Renal pelvis (tissue), 12 donors: ENCODE results near the gene PLCH2. TPM values are rescaled to one million over a fixed set of nuclear protein-coding genes. Genes with fewer than 3 reads are reported as not detected.

ENCODE experiments used
- DNase-seq: peaks from one replicate; pipeline ENCODE4 v3.0.0-alpha.2; 2013
- long read RNA-seq, 16 experiments: transcript quantifications; one replicate each; lab custom pipeline, GENCODE V29; 2026
- polyA plus RNA-seq, 3 donors: library from polyadenylated mRNA; unstranded; fragments of 120-200 nt; gene quantifications; one replicate each; pipeline ENCODE4 v1.2.1, GENCODE V29; 2013; ENCODE audit not compliant: insufficient read length in 3 of 3

PLCH2 gene, protein sequence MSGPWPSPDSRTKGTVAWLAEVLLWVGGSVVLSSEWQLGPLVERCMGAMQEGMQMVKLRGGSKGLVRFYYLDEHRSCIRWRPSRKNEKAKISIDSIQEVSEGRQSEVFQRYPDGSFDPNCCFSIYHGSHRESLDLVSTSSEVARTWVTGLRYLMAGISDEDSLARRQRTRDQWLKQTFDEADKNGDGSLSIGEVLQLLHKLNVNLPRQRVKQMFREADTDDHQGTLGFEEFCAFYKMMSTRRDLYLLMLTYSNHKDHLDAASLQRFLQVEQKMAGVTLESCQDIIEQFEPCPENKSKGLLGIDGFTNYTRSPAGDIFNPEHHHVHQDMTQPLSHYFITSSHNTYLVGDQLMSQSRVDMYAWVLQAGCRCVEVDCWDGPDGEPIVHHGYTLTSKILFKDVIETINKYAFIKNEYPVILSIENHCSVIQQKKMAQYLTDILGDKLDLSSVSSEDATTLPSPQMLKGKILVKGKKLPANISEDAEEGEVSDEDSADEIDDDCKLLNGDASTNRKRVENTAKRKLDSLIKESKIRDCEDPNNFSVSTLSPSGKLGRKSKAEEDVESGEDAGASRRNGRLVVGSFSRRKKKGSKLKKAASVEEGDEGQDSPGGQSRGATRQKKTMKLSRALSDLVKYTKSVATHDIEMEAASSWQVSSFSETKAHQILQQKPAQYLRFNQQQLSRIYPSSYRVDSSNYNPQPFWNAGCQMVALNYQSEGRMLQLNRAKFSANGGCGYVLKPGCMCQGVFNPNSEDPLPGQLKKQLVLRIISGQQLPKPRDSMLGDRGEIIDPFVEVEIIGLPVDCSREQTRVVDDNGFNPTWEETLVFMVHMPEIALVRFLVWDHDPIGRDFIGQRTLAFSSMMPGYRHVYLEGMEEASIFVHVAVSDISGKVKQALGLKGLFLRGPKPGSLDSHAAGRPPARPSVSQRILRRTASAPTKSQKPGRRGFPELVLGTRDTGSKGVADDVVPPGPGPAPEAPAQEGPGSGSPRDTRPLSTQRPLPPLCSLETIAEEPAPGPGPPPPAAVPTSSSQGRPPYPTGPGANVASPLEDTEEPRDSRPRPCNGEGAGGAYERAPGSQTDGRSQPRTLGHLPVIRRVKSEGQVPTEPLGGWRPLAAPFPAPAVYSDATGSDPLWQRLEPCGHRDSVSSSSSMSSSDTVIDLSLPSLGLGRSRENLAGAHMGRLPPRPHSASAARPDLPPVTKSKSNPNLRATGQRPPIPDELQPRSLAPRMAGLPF (N-terminal part only)
- 1 to 10 TPM; 1.5 to 1.8 (median 1.7) TPM for polyA plus RNA-seq
- long read RNA-seq, donor 1 = 0 reads
- long read RNA-seq, donor 2 = 0 reads
- long read RNA-seq, donor 3 = 0 reads
- long read RNA-seq, donor 4 = 0 reads
- long read RNA-seq, donor 5 = 0 reads
- long read RNA-seq, donor 6 = 0 reads
- long read RNA-seq, donor 7 = 0 reads
- long read RNA-seq, donor 8 = 0 reads
- long read RNA-seq, donor 9 = 0 reads
- long read RNA-seq, donor 10 = 0 reads
- long read RNA-seq, donor 11 = 0 reads
- long read RNA-seq, donor 12 = 0 reads
- long read RNA-seq, donor 13 = 0 reads
- long read RNA-seq, donor 14 = 0 reads
- long read RNA-seq, donor 15 = 0 reads
- long read RNA-seq, donor 16 = 0 reads

- DNase-seq = no peak
Observed at GRCh38 chr1:2476061-2476999, at the start of gene PLCH2. PLCH2 (plus strand) TSS chr1:2476289; CDS start chr1:2476589, 300 bp downstream.

GRCh38 chr1:2426540-2426939 lies 49.5 kb upstream of the PLCH2 start:
- no peak for DNase-seq

DNA sequence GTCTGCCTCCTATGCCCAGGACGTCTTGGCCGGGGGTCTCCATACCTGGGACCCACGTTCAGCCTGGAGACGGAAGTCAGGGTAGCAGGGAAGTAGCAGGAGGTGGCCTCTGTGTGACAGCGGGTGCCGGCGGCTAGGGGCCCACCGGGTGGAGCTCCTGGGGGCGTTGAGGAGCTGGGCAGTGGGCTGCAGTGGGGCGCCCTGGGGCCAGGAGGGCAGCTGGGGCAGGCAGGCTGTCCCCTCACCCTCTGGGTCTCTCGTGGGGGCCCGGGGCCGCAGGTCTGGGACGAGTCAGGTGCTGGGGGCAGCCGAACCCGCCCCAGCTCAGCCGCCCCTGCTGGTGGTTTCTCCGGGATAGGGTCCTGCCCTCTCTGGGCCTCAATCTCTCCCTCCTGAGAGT lies 49.0 kb upstream of the PLCH2 start:
- DNase-seq = no peak

DNA sequence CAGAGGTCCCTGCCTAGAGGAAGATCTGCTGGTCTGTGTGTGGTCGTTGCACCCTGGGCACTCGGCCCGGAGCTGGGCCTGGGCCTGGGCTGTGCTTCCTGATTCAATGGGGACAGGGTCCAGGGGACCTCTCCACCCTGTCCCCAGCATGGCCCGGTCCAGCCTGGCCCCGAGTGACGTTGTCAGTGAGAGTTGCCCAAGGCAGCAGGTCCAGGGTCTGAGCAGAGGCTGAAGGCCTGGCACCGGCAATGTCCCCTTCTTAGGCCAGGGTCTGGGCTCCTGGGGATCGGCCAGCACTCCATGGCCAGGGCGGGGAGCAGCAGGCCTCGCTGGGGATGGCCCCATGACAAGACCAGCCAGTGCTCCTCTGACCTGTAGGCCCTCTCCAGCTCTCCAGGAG lies 48.1 kb upstream of the PLCH2 start:
- DNase-seq = no peak

DNA sequence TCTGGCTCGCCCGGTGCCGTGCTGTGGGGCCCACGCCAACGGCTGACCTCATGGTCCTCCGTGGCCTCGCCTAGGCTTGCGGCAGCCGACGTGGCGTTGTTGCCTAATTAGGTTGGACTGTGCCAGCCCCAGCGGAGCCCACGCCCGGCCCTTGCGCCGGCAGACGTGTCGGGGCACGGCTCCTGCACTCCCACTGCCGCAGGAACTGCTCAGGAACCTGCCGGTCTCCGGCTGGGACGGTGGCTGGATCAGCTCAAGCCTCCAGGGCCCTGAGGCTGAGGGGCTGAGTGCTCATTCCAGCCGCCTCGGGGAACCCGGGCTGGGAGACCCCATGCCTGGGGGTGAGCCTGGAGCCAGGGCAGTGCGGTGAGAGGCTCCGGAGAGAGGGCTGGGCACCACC lies 47.6 kb upstream of the PLCH2 start:
- DNase-seq = no peak

DNA sequence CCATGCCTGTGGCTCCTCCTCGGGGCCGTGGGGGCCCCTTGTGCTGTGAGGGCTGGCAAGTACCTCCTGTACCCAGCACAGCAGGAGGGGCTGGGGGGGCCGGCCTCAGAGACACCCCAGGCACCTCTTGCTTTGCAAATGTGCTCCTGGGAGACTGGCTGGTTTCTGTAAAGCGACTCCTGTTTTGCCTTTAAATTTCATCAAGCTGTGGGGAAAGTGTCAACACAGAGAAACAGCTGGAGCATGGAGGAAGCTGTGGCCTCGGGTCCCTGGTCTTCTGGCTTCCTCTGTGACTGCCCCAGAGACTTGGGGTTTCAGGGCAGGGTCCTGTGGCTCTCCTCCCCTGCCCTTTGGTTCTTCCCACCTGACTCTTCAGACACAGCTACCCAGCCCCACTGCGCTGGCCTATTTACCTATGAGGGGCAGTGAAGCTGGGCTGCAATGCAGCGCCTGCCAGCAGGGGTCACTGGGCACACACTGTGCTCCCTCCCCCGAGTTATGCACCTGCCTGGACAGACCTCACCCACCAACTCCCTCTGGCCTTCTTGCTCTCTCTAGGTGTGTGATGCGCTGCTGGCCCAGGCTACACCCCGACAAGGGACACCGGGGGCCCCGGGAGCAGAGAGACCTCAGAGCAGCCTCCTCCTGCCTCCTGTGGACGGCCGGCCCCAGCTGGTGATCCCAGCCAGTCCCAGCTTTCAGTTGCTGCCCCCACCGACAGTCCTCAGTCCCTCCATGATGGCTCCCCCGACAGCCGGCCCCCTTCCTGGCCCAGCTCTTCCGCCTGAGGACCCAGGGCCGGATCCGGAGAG lies 46.1 kb upstream of the PLCH2 start:
- DNase-seq = no peak

DNA sequence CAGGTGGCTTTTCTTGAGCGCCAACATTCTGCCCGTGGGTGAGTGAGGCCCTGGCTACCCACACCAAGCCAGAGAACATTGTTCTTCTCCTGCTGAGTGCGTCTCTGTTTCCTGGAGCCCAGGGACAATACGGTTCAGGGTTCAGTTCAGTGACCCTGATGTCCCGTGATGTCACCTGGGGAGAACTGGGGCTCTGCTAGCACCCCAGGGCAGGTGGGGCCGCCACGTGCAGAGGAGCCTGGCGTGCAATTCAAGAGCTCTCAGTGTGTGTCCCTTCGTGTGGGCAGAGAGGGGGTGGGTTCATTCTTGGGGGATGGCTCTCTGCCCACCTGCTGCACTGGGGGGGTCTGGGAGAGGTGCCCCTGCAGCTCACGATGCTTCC lies 45.5 kb upstream of the PLCH2 start:
- no peak for DNase-seq

DNA sequence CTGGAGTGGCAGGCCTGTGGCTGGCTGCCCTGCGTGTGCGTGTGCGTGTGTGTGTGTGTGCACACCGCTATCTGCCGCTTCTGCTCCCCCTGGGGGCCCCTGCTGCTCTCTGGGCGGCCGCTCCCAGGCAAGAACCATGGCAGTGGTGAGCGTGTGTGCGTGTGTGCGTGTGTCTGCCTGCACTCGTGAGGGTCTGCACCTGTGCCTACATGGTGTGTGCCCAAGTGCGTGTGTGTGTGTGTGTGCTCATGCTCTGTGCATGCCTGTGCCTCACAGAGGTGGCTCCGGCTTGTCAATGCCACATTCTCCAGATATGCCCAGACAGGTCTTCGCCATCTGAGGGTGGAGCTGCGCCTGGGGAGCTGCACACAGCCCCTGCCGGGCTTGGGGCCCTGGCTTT lies 45.0 kb upstream of the PLCH2 start:
- DNase-seq = no peak

DNA sequence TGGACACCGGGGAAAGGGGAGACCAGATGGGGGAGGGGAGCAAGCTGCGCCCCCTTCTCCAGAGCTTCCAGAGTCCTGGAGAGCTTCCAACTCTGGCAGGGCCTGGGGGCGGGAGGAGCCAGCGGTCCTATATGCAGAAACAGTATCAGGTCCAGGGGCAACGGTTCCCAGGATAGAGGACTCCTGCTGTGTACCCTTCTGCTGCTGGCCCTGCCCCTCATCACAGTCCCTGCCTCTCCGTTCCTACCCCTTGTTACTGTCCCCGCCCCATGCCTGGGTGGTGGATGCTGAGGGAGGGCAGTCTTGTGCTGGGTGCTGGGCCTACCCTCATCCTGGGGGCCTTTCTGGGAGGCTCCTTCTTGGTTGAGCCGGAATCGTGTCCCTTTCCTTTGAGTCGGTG lies 44.6 kb upstream of the PLCH2 start:
- DNase-seq = no peak

DNA sequence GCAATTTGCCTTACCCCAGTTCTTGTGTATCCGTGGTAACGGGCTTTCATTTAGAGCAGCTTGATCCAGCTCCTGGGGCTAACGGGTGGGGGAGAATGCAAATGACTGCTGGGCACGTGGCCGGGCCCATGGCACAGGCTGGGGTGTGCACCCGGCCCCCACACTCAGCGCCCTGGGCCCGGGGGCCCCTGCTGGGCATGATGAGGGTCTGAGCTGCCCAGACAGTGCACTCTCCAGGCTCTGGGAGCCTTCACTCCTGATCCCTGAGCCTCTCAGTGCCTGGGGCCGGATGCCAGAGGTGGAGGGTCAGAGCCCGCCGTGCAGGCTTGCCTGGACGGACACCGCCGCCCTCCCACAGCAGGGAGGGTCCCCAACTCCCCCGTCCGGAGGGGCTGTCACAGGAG lies 43.6 kb upstream of the PLCH2 start:
- no peak for DNase-seq

GRCh38 chr1:2433196-2433595 lies 42.9 kb upstream of the PLCH2 start:
- DNase-seq = no peak

DNA sequence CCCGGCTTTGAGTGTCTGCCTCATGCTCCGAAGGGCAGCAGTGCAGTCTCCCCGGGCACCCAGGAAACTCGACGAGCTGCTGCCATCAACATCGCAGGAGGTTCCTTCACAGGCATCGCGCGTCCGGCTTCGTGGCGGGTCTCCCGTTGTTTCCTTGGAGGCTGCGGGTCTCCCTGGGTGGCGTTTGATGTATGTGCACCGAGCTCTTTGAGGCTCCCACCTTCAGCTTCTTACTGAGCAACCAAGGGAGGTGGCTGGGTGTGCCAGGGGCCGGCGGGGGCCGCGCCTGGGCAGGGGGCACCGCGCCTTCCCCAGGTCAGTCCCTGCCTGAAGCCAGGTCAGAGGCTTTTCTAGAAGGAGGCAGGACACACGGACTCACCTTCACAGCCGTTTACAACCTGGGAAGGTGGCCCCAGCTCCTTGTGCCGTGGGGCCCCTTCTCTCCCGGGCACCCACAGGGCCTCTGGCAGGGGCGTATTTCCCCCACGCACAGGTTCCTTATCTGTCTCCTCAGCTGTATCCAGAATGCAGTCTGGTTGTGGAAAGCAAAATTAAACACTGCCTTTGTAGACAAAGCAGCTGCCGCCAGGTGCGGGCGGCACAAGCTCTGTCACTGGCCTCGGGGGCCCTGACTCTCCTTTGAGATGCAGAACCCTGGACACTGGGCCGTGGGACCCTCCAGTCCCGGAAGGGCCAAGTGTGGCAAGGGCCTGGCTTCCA lies 42.0 kb upstream of the PLCH2 start:
- DNase-seq = no peak

DNA sequence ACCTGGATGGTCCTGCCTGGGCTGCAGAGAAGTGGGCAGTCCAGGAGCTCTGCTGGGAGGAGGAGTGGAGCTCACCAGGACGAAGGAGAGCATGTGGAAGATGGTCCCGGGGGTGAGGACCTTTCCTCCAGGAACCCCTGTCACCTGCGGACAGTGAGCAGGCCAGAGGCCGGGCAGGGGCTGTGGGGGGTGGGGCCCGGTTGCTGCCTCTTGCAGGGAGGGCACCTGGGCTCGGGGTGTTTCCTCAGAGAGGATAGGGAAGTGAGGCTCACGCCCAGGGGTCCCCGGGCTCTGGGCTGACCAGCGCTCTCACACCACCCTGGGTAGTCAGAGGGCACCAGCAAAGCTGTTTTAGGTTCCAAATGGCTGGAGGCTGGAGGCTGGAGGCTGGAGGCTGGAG lies 41.0 kb upstream of the PLCH2 start:
- no peak for DNase-seq

GRCh38 chr1:2435746-2436355 lies 40.2 kb upstream of the PLCH2 start:
- no peak for DNase-seq

- no peak for DNase-seq
Observed at GRCh38 chr1:2436876-2437275, 39.2 kb upstream of the PLCH2 start.

GRCh38 chr1:2437617-2438016 lies 38.5 kb upstream of the PLCH2 start:
- no peak for DNase-seq

DNA sequence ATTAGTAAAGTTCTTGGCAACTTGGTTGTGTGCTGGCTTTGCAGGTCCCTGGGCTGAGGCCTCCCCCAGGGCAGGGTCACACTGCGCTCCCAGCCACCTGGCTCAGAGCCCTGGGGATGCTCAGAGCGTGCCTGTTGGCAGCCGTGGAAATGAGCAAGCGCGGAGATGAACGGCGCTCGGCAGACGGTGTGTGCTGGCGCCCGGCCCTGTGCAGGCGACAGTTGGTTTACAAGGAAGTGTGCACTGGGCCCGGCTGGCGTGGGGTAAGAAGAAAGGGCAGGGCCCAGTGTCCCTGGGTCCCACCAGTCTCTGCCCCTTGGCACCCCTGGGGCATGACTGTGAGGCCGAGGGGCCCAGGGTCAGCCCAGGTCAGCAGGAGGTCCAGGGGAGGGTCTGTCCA lies 38.1 kb upstream of the PLCH2 start:
- no peak for DNase-seq

- no peak for DNase-seq
Observed at GRCh38 chr1:2438641-2439040, 37.4 kb upstream of the PLCH2 start.
